ENCODE data around the gene L3MBTL2.

L3MBTL2 gene

DNA sequence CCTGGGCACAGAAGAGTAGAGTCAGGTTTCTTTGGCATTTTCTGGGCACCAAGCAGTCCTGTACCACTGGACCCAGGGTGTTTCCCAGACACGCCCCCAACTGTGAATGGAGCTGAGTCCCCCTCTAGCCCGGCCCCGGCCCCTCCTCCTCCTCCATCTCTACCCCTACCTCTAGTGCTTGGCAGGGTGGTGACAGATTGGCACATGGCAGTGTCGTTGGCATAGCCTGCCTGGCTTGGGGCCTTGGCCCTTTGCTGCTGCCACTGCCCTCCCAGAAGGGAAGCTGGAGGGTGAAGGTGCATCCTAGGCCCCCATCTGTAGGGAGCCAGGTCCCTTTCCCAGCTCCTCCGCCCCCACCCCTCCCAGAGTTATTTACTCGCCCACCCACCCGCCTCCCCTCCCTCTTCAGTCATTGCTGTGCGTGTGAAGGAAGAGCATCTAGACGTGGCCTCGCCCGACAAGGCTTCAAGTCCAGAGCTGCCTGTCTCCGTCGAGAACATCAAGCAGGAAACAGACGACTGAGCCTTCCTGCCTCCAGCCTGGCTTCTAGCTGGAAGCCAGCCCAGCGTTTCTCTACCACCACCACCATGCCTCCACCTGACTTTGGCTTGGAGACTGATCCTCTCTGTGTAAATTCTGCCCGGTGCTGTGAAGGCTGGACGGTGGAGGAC lies 24.8 kb downstream of the L3MBTL2 start:
- Mint-ChIP-seq H3K27ac (no peak overlapping the region), H3K4me3 (no peak overlapping the region), H3K9me3 (no peaks in the 10 kb centered on the region), H3K4me1 (no peaks in the 10 kb centered on the region), H3K27me3 (no peaks in the 10 kb centered on the region), H3K36me3 (no peaks in the 10 kb centered on the region)

DNA sequence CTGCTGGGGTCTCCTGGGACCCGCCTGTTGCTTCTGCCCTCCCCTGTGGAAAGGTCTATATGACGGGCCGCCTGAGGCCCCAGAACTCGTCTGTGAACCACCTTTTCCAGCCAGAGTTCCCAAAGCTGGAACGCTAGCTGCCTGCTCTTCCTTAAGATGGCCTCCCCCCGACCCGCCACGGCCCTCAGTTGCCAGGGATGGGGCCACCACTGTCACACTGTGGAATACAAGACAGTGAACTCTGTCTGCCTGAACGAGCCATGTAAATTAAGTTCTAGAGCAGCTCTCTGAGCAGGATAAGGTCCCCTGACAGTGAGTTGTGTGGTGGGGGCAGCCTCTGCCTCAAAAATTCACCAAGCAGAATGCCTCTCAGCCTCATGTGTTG lies 25.3 kb downstream of the L3MBTL2 start:
- Mint-ChIP-seq H3K27ac (no peak overlapping the region), H3K27me3 (no peaks in the 10 kb centered on the region), H3K4me1 (no peaks in the 10 kb centered on the region), H3K9me3 (no peaks in the 10 kb centered on the region), H3K4me3 (no peak overlapping the region), H3K36me3 (no peaks in the 10 kb centered on the region)

DNA sequence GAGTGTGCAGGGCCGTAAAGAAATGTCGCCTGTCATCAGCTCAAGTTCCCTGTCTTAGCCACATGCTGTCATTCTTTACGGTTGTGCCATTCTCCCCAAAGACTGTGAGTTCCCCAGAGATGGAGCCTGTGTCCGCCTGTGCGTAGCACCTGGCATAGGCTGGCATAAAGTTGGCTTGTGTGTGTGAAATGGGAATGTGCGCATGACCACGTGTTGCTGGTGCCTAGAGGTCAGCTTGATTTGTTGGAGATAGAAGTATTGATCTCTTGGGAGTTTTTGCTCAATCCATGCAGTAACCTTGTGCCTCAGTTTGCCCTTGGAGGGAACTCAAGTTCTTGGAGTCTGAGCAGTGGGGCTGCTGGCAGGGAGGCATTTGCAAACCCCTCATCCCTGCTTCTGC lies 26.3 kb downstream of the L3MBTL2 start:
- no peak overlapping the region for H3K27ac Mint-ChIP-seq
- no peak overlapping the region for H3K4me3 Mint-ChIP-seq
- H3K27me3 Mint-ChIP-seq = no peaks in the 10 kb centered on the region
- no peaks in the 10 kb centered on the region for H3K9me3 Mint-ChIP-seq
- H3K4me1 Mint-ChIP-seq = no peaks in the 10 kb centered on the region
- no peaks in the 10 kb centered on the region for H3K36me3 Mint-ChIP-seq

DNA sequence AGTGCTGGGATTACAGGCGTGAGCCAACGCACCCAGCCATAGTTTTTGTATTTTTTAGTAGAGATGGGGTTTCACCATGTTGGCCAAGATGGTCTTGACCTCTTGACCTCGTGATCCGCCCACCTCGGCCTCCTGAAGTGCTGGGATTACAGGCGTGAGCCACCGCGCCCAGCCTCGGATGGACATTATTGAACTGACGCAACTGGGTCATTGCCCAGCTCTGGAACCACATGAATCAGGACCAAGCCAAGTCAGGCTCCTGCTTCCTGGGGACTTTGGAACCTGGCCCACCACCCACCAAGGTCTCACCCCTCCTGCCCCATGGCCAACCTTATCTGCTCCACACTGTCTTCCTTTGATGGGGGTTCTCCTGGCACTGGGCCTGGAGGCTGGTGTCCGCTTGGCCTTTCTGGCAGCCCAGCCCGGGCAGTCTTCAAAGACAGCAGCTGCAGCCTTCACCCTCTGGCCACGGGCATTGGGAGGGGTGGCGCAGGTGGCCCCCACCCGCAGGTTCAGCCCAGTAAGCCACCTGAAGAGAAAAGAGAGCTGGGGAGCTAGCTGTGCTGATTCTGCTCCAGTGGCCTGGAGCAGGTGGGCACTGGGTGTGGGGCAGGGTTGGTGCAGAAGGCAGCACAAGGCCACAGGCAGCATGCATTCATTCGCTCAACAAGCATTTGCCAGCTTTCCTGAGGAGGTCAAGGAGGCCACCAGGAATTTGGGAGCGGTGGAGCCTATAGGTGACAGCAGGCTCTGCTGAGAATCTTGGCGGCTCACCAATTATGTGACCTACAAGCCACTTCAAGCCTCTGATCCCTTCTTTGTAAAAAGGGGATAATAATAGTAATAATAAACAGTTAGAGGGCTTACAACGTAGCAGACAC lies 29.9 kb downstream of the L3MBTL2 start:
- Mint-ChIP-seq H3K9me3 (no peaks in the 10 kb centered on the region), H3K4me1 (peaks cover 4% of the 10 kb centered on the region), H3K36me3 (no peaks in the 10 kb centered on the region), H3K4me3 (no peak overlapping the region), H3K27ac (no peak overlapping the region), H3K27me3 (no peaks in the 10 kb centered on the region)

DNA sequence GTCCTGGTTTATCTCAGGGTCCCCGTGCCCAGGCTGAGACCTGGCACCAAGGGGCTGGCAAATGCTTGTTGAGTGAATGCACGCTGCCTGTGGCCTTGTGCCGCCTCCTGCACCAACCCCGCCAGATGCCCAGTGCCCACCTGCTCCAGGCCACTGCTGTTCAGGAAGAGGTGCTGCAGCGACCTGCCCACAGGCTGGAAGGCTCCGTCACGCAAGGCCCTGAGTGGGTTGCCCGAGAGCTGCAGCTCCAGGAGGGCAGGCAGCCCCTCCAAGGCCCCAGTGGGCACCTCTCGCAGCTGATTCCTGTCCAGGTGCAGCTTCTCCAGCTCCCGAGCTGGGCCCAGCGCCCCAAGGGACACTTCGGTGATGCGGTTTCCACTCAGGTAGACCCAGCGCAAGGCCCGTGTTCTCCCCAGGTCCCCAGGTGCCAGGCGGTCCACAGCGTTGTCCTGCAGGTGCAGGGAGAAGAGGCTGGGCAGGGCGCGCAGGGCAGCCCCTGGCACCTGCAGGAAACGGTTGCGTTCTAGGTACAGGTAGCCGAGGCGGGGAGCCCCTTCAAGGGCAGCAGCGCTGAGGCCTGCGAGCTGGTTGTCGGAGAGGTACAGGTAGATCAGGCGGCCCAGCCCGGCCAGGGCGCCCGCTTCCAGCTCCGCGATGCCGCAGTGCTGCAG lies 32.1 kb downstream of the L3MBTL2 start:
- Mint-ChIP-seq H3K9me3 (no peaks in the 10 kb centered on the region), H3K4me1 (peaks cover 4% of the 10 kb centered on the region), H3K27ac (peak overlapping the region; percentile 62), H3K36me3 (no peaks in the 10 kb centered on the region), H3K4me3 (peak overlapping the region; percentile 62), H3K27me3 (no peaks in the 10 kb centered on the region)

DNA sequence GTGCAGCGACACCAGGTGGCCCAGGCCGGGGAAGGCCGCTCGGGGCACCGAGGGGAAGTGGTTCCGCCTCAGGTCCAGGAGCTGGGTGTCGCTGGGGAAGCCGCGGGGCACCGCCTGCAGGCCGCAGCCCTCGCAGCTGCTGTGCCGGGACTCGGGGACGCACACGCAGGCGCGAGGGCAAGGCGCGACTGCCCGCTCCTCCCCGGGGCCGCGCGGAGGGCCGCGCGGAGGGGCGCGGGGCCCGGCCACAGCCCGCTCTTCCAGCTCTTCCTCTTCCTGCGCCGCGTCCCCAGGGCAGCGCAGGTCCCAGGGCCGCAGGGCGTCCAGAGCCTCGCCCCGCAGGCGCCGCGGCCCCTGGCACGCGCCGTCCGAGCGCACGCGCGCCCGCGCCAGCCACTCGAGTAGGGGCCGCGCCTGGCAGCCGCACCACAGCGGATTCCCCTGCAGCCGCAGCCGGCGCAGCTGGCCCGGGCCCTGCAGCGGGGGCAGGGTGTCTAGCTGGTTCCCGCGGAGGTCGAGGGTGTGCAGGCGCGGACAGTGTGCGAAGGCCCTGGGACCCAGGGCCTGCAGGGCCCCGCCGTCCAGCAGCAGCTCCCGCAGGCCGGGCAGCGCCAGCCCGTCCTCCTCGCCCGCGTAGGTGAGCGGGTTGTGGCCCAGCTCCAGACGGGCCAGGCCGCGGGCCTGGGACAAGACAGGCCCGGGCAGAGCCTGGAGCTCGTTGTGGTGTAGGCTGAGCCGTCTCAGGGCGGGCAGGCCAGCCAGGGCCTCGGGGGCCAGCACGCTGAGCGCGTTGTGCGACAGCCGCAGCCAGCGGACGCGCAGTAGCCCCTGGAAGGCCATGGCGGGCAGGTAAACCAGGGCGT lies 32.8 kb downstream of the L3MBTL2 start:
- no peaks in the 10 kb centered on the region for H3K27me3 Mint-ChIP-seq
- H3K9me3 Mint-ChIP-seq = no peaks in the 10 kb centered on the region
- peak overlapping the region; percentile 62 for H3K4me3 Mint-ChIP-seq
- H3K27ac Mint-ChIP-seq = no peak overlapping the region
- peaks cover 4% of the 10 kb centered on the region for H3K4me1 Mint-ChIP-seq
- H3K36me3 Mint-ChIP-seq = no peaks in the 10 kb centered on the region

DNA sequence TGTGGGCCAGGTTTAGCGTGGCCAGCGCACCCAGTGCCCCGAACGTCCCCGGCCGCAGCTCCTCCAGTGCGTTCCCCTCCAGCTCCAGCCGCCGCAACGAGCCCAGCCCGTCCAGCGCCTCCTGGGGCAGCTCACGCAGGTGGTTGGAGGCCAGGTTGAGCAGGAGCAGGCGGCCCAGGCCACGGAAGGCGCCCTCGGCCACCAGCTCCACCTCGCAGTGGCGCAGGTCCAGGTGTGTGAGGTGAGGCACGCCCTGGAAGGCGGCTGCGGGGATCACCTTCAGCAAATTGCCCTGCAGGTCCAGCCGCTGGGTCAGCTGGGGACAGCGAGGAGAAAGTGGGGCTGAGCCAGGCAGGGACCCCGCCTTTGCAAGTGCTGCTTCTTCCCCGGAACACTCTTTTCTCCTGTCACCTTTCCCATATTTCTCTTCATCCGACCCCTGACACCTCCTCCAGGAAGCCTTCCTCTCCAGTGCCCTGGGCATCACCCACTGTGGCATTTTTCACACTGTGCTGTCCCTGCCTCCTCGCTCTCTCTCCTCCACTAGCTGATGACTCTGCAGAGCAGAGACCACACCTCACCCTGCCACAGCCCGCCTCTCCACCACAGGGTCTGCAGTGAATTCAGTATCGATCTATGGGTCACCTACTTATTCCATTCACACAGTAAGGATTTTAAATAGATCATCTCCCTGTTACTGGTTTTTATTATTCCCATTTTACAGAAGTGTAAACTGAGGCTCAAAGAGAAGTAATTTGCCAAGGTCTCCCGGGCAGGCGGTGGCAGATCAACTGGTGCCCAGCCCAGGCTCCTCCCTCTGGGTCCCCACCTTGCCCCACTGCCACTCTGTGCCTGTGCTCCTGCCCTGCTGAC lies 33.7 kb downstream of the L3MBTL2 start:
- Mint-ChIP-seq H3K4me1 (peaks cover 4% of the 10 kb centered on the region), H3K27me3 (no peaks in the 10 kb centered on the region), H3K36me3 (no peaks in the 10 kb centered on the region), H3K27ac (peak overlapping the region; percentile 87), H3K4me3 (peak overlapping the region; percentile 72), H3K9me3 (no peaks in the 10 kb centered on the region)

DNA sequence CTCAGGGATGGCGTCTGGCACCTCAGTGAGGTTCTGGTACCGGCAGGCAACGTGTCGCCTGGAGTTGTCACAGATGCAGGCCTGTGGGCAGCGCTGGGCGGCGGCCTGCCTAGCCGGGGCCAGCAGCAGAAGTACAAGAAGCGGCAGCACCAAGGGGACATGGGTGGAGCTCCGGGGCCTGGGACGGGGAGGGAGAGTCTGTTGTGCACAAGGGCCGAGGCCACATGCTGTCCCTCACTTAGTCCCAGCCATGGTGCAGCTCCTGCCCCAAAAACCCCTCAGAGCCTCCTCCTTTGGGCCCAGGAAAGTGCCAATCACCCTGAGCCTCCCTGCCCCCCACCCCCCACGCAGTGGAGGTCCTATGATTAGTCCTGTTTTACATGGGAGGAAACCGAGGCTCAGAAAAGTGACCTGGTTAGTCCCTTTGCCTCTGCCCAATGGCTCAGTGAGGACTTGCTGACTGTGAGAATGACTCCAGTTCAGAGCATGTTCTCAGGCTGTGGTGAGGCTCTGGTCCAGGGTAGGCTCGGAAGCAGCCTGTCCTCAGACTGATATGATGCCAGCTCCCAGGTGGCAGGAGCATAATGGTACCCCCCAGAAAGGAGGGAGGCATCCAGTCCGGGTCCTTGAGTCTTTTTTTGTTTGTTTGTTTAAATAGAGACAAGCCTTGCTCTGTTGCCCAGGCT lies 34.5 kb downstream of the L3MBTL2 start:
- no peak overlapping the region for H3K4me3 Mint-ChIP-seq
- peaks cover 4% of the 10 kb centered on the region for H3K4me1 Mint-ChIP-seq
- peaks cover 1% of the 10 kb centered on the region for H3K36me3 Mint-ChIP-seq
- H3K27ac Mint-ChIP-seq = no peak overlapping the region
- no peaks in the 10 kb centered on the region for H3K27me3 Mint-ChIP-seq
- H3K9me3 Mint-ChIP-seq = no peaks in the 10 kb centered on the region

DNA sequence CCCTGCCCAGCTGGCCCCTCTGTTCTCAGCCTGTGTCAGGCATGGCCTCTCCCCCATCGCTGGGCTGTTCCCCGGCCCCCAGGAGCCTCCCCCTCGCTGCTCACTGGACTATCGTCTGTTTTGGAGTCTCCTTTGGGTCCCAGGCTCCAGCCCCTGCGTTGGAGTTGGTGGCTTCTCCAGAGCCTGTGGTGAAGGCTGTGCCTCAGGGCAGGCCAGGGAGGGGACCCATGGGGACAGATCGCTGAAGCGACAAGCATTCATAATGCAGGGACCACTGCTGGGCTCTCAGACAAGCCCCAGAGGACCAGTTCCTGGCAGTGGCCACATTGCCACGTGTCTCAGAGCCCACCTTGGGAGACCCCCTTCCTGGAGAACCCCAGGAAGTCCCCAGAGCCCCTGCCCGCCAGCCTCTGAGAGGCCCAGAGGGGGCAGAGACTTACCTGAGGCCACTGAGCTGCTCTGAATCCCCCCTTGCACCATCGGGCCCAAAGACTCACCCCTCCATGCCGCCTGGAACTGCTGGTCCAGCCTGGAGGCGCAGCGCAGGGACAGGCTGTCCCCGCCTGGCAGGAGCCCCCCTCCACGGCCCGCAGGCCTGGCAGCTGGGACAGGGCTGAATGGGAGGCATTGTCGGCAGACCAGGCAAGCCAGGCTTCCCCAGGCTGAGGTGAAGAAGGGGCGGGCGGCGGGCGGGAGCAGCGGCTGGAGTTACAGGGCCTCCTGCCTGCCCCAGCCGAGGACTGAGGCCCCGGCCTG lies 35.4 kb downstream of the L3MBTL2 start, which contains the start of gene CHADL:
TSS of gene CHADL (minus strand) at position 555 of the 756 bp plus-strand sequence. CDS start at position 505, 50 bp downstream.
- H3K4me1 Mint-ChIP-seq = peaks cover 4% of the 10 kb centered on the region
- H3K4me3 Mint-ChIP-seq = no peak within 1 kb of the TSS
- peaks cover 1% of the 10 kb centered on the region for H3K36me3 Mint-ChIP-seq
- H3K9me3 Mint-ChIP-seq = no peaks in the 10 kb centered on the region
- H3K27ac Mint-ChIP-seq = no peak within 1 kb of the TSS
- H3K27me3 Mint-ChIP-seq = no peaks in the 10 kb centered on the region

DNA sequence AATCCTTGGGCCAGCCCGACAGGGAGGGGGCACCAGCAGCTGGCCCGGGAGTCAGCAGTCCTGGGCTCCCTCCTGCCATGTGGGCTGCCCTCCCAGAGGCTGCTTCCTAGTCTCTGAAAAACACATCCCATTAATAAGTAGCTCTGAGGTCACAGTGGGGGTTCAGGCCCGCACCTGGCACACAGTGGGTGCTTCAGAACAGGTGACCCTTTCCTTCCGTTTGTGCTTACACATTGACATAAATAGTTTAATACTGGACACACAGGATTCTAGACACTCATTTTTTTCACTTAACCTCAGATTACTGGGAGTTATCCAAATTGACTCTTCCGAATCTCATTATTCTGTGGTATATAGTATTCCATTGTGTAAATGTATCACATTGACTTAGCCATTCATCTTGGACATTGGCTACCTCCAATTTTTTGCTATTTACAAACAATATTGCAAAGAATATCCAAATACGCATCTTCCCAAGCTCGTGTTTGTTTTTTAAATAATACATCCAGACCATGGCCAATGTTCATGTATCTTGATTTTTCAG lies 36.1 kb downstream of the L3MBTL2 start:
- Mint-ChIP-seq H3K27me3 (no peaks in the 10 kb centered on the region), H3K9me3 (no peaks in the 10 kb centered on the region), H3K36me3 (peaks cover 1% of the 10 kb centered on the region), H3K27ac (no peak overlapping the region), H3K4me1 (peaks cover 4% of the 10 kb centered on the region), H3K4me3 (no peak overlapping the region)

DNA sequence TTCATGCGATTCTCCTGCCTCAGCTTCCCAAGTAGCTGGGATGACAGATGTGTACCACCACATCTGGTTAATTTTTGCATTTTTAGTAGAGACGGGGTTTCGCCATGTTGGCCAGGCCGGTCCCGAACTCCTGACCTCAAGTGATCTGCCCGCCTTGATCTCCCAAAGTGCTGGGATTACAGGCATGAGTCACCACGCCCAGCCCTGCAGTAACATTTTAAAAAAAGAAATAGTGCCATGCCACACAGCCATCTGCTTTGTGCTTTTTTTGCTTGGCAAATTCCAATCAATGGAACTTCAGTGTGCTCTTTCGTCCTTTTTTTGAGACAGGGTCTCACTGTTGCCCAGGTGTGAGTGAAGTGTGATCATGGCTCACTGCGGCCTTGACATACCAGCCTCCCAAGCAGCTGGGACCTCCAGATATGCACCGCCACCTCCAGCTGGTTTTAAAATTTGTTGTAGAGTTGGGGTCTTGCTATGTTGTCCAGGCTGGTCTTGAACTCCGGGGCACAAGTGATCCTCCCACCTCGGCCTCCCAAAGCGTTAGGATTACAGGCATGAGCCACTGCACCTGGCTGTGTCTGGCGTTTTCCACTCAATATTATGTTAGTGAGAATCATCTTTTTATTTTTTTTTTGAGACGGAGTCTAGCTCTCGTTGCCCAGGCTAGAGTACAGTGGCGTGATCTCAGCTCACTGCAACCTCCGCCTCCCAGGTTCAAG lies 37.4 kb downstream of the L3MBTL2 start:
- H3K27ac Mint-ChIP-seq = no peak overlapping the region
- no peaks in the 10 kb centered on the region for H3K27me3 Mint-ChIP-seq
- no peaks in the 10 kb centered on the region for H3K9me3 Mint-ChIP-seq
- no peak overlapping the region for H3K4me3 Mint-ChIP-seq
- peaks cover 2% of the 10 kb centered on the region for H3K36me3 Mint-ChIP-seq
- H3K4me1 Mint-ChIP-seq = peaks cover 4% of the 10 kb centered on the region

DNA sequence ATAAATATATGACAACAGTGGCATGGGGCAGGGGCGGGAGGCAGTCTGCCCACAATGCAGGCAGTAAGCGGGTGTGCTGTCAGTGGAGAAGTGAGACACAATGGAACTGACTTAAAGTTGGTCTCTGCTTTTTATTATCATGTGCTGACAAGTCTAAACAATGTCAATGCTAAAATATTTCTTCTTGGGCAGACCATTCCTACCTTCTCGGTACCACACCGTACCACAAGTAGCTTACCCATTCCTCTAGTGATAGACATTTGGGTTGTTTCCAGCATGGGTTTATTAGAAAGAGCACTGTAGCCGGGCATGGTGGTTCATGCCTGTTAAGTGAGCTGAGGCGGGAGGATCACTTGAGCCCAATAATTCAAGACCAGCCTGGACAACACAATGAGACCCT lies 38.2 kb downstream of the L3MBTL2 start:
- Mint-ChIP-seq H3K27ac (peak overlapping the region; percentile 51), H3K4me3 (no peak overlapping the region), H3K27me3 (no peaks in the 10 kb centered on the region)

More for the DNA sequence above, 38.2 kb downstream of the L3MBTL2 start:
- peaks cover 4% of the 10 kb centered on the region for H3K4me1 Mint-ChIP-seq
- H3K36me3 Mint-ChIP-seq = peaks cover 5% of the 10 kb centered on the region
- no peaks in the 10 kb centered on the region for H3K9me3 Mint-ChIP-seq
